Transverse colon (tissue), 4 donors: ENCODE data around the gene PPP1R13B.

Experiments
- CTCF ChIP-seq, 5 experiments: fragments of 200-600 bp in 3 of 5; fragments of 450-650 bp in 2 of 5; sonication (generic) in 3 of 5; IDR thresholded peaks; 1 replicate in 2 of 5; 2 replicates in 3 of 5; pipeline ENCODE4 v1.5.1; 2016 to 2017; ENCODE audit warnings: antibody characterized with exemption in 5 of 5, inconsistent platforms in 3 of 5, mild to moderate bottlenecking in 2 of 5, moderate library complexity in 1 of 5
- POLR2A ChIP-seq: fragments of 450-650 bp; IDR thresholded peaks from one replicate; pipeline ENCODE4 v1.6.1; 2016; ENCODE audit warnings: antibody characterized with exemption, mild to moderate bottlenecking, moderate library complexity
- POLR2AphosphoS5 ChIP-seq, 3 donors: sonication (generic); formaldehyde crosslinking; IDR thresholded peaks; one replicate each; pipeline ENCODE4 v1.6.1; 2016; ENCODE audit warnings: antibody characterized with exemption in 3 of 3

DNA sequence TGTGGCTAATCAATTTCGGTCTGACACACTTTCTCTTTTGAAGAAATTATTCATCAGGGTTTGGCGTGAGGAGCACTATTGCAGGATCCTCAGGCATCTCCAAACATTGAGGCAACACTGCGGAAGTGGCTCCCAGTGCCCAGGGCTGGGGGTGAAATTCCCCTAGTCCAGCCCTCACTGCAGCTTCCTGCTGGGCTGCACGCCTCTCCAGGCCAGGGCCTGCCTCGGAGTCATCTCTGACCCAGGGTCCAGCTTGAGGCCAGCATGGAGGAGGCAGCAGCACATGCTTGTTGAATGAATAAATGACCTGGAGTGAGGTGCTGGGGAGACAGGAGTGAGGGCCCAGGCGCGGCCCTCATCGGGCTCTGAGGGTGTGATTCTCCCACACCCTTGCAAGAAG is 44.9 kb upstream of the PPP1R13B start:
- TF ChIP-seq CTCF (IDR thresholded peaks at IDR 0.05) (no peak), POLR2AphosphoS5 (IDR thresholded peaks at IDR 0.05) (no peak), POLR2A (no peak)
